Hindlimb muscle (tissue), 1 donor: Measurements from ENCODE around the gene HPS1. TPM values are rescaled to one million over a fixed set of nuclear protein-coding genes. Genes with fewer than 3 reads are reported as not detected.

Experiments
- DNase-seq: peaks from one replicate; pipeline ENCODE4 v3.0.0-alpha.2; 2013
- polyA plus RNA-seq: library from polyadenylated mRNA; unstranded; fragments of 120-200 nt; gene quantifications from one replicate; pipeline ENCODE4 v1.2.1, GENCODE V29; 2013; ENCODE audit not compliant: insufficient read length

The HPS1 gene
- 17.8 TPM for polyA plus RNA-seq

DNA sequence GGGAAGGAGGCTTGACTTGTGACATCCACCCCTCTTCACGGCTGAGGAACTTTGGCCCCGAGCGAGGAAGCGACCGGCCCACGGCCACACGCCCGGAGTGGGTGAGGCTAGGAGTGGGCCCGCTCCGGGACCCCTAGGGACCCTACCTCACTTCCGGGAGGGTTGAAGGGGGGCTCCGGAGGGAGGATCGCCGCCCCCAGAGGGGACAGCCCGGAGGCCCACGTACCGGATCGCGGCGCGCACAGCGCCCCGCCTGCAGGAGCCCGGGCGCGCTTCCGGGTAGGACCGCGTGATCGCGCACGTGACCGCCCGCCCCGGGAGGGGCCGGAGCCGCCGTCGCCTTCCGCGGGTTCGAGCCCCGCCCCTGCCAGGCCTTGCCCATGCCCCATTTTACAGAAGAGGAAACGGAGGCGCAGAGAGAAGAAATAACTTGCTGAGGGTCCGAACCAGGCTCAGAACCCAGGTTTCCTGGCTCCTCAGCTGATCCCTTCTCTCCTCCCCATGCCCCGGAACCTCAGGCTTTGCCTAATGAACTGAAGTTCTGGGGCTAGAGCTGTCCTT lies at the start of gene HPS1:
TSS of gene HPS1 (minus strand) at position 275 of the 561 bp plus-strand sequence. CDS start 3,695 bp downstream, outside the sequence.
- peak; percentile 83 for DNase-seq

DNA sequence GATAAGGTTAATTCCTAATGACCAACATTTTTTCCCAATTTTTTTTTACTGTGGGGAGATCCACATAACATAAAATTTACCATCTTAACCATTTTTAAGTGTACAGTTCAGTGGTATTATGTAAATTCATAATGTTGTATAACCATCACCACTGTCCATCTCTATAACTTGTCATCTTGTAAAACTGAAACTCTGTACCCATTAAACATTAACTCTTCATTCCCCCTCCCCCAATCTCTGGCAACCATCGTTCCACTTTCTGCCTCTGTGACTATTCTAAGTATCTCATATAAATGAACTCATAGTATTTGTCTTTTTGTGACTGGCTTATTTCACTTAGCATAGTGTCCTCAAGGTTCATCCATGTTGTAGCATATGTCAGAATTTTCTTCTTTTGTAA lies 46.0 kb upstream of the HPS1 start:
- no peak for DNase-seq

DNA sequence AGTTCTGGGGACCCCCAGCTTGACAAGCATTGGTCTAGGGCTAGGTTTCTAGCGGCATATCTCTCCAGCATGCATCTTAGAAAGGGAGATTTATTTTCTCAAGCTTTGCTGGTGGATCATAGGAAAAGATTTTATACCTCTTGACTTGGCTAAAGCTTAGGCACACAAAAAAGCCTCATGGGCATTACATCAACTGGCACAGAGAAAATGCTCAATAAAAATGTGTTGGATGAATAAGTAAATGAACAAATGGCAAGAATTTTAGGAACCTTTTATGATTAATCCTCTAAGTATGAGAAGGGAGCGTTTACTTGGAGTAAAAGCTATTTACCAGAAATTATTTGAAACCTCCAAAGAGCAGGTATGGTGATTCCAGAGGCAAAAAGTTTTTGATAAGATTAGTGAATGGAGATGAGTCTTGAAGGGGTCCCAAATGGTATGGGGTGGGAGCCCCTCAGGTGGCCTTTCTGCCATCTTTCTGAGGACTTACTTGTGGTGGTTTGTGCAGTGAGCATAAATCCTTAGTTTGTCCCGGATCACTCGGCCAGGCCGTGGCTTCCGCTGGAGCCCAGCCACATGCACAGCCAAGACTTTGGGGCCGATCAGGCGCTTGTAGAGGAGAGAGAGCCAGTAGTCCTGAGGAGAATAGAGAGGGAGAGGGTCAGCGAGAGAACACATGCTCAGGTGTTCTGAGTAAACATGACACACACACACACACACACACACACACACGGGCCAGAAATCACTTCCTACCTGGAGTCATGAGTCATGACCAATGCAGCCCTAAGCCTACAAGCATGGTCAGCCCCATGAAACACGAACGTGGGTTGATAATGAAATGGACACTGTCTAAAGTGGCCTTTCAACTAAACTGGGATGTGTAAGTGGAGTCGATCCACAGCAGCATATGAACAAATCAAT lies 43.1 kb upstream of the HPS1 start:
- no peak for DNase-seq

DNA sequence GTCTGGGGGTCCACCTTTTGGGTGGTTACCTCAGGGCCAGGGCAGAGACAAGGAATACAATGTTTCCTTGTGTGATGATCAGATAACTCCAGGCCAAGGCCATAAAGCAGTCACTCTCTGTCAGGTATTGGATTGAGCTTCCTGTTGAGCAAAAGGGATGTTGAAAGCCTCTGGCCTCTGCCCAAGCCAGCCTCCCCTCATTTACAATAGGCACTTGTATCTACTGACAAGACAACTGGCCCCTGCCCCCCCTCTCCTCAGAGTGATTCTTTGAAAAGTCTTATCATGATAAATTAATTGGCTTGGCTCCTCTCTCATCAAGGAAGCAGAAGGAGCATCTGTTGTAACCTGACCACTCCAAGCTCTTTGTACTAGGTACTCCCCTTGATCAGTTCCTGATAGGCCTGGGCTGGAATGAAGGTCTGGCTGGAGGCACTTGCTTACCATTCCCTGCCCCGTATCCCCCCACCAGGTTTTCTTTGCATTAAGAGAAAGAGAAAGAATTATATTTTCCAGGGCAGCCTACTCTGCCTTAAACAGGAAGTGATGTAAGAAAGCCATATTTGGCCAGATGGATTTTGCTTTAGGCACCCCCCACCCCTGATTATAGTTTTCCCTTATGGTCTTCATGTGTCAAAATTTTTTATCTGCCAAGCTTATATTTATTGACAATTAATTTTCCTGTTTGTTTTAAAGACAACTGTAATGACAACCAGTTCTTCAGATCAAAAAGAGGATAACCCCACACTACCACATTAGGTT lies 42.1 kb upstream of the HPS1 start:
- no peak for DNase-seq

DNA sequence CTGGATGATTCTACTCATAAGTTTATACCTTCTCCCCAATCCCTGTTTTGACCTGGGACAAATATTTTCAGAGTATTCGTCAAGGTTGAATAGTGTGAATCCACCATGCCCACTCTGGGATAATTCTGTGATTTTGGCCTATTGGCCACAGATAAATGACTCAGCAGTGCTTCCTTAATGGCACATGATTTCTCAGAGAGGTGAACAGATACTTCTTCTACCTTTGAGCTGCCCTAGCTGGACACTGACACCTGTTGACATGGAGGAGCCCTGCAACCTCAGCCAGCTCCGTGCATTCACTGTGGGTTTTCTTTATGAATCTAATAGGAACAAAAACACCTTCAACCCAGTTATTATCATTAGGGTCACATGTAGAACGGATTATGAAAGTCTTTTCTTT lies 40.9 kb upstream of the HPS1 start:
- no peak for DNase-seq

DNA sequence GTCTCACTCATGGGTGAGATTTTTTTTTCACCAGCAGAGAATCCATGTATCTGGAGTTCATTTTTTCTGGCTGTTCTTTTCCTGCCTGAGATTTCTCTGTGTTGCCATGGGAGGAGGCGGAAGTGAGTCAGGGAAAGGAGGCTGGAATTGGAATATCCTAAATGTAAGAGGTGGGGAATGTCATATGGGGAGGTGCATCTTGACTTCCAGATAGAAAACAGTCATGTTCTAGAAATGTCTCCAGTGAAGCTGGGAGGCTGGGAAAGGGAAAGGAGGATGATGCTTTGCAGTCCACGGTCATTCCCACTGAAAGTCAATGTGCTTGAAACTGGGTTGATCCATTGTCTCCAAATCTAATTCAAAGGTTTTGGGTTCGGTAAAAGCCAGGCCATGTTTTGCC lies 39.7 kb upstream of the HPS1 start:
- DNase-seq: no peak

DNA sequence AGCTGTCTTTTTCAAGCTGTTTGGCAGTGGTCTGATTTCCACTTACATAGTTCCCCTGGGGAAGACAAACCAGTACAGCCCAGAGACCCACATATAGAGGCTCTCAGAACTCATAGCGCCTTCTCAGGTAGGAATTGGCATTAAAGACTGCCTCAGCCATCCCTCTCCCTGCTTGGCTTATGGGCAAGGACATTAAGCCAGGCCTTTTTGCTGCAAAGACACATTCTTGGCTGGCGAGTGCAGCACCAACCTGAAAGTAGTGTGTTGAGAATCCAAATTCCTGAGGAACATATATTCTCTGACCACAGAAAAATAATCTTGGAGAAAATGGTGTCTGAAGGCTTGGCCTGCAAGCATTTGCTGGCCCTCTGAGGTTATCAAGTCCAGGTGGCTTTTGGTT lies 39.2 kb upstream of the HPS1 start:
- no peak for DNase-seq

DNA sequence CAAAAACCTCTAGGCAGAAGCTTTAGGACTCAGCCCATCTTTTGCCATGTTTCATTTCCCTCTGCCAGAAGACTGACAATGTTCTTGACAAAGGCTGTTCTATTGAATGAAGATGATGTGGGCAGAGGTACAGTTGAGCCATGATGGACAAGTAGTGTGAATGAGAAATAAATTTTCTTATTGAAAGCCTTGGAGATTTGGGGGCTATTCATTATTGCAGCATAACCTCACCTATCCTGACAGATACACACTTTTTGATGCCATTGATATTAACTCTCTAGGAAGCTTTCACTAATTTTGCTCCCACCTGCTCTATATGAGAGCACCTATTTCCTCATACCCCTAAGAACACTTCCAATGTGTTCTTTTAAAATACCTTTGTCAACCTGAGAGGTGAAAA lies 36.9 kb upstream of the HPS1 start:
- DNase-seq: no peak

DNA sequence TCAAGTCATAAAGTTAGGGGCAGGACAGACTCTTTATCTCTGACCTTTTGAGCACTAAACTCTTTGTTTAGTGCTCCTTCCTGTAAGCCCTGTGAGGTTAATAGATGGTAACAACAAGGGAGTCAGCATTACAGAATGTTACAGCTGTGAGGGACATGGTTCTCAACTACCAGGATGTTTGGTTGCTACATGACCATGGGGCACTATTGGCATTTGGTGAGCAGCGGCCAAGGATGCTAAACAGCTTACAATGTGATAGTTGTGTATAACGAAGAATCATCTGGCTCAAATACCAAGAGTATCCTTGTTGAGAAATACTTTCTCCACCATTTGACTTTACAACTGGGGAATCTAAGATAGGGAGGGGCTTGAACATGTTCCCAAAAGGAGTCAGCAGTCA lies 35.4 kb upstream of the HPS1 start:
- DNase-seq: no peak

DNA sequence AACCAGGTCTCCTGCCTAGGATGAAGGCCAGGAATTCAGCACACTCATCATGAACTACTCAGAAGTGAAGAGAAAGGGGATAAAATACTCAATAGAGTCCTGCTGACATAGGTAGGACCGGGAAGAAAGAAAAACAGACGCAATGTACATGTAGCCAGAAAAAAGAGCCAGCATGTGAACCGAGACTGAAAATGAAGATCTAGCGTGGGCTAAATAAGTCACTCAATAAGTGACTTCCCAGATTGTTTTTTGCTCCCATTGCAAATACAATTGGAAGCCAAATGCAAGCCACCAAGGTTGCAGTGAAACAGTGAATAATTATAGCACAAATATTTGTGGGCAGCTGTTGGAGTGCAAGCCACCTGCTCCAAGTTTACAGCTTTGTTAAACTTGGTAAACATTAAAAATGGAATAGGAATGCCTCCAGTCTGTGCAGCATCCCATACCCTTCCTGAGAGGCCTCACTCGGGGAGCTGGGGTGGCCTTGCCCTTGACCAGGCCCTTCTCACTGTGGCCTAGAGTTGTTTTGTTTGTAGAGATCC lies 34.7 kb upstream of the HPS1 start:
- DNase-seq: no peak

DNA sequence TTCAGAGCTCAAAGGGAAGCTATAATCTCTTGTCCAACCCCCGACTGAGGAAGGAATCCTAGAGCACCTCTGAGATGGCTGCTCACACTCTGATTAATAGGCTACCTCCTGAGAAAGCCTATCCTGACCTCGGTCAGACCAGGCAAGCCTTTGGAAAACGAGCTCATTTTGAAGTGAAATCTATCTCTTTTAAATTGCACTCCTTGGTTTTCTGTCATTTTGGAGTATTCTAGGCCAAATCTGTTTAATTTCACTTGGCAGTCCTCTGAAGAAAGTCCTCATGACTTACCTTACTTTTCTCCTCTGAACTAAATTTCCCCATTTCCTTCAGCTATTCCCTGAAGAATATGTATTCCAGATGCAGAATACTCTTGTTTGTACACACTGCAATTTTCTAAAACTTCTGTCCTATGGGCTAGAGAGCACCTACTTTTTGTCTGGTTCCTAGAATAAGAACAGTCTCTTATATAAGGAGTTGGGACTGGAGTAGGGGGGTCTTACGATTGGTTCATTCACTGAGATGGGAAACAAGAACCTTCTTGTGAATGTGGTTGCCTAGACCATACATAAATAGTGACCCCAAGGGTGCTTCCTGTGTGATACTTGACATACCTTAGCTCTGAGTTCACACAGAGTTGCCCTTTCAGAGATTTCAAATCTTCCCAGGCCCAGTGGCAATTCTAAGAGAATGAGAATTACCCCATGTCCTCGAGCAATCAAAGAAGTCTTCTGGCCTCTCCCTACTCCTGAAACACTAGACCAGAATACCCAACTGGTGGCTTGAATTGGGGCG lies 31.9 kb upstream of the HPS1 start:
- DNase-seq: no peak

DNA sequence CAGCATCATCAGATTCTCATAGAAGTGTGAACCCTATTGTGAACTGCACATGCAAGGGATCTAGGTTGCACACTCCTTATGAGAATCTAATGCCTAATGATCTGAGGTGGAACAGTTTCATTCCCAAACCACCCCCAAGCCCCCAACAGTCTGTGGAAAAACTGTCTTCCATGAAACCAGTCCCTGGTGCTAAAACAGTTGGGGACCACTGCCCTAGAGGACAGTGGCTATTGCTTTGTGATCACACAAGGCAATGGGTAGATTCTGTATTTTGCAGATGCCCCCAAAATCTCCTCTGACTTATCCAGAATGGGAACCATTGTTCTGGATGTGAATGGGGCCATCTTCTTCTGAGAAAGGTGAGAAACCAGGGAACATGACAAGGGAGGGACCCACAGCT lies 31.1 kb upstream of the HPS1 start:
- no peak for DNase-seq

DNA sequence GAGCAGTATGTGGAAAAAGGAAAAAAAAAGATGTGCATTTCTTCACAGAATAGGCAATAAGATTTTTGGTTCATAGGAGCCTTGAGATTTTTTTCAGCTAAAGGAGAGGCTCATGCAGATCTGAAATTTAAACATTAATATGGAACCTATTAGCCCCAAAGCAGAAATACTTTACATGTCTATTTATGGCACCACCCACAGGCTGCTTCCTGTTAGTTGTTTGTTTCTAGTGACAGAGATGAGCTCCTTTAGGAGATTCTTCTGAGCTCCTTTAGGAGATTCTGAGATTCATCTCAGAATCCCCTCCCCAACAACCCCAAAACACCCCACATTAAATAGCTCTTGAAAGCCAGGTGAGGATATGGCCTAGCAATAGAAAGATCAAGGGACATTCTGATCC lies 27.9 kb upstream of the HPS1 start:
- no peak for DNase-seq

DNA sequence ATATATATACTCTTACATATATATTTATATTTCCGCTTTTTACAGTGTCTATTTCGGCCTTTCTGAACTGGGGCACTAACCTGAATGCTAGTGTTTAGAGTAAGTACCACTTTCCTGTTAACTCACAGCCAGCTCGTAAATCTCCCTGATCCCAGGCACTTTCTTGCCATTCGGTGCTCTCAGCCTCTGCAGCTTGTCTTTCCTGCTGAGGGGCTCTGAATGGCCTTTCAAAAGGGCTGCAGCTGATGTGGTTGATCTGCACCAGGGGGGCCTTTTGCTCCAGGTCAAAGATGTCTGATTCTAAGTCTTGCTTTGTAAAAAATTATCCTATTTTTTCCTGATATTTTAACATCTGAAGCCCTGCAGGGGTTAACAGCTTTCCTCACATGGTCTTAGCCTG lies 25.5 kb upstream of the HPS1 start:
- no peak for DNase-seq

DNA sequence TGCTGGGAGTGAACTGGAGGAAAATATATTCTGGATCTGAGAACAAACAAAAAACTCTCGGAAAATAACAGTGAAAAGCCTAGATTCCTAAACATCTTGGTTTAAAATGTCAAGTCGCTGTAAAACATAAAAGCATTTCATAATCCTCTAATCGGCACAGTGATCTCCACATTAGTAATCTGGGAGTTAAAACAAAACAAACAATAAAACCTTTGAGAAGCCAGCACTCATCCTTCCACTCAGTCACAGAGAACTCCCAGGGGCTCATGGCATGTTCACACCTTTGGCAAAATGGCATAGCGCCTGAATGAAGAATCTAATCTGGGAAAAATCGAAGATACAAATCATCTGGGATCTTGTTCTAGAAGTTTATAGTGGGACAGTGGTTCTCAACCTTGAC lies 24.1 kb upstream of the HPS1 start:
- DNase-seq: no peak

DNA sequence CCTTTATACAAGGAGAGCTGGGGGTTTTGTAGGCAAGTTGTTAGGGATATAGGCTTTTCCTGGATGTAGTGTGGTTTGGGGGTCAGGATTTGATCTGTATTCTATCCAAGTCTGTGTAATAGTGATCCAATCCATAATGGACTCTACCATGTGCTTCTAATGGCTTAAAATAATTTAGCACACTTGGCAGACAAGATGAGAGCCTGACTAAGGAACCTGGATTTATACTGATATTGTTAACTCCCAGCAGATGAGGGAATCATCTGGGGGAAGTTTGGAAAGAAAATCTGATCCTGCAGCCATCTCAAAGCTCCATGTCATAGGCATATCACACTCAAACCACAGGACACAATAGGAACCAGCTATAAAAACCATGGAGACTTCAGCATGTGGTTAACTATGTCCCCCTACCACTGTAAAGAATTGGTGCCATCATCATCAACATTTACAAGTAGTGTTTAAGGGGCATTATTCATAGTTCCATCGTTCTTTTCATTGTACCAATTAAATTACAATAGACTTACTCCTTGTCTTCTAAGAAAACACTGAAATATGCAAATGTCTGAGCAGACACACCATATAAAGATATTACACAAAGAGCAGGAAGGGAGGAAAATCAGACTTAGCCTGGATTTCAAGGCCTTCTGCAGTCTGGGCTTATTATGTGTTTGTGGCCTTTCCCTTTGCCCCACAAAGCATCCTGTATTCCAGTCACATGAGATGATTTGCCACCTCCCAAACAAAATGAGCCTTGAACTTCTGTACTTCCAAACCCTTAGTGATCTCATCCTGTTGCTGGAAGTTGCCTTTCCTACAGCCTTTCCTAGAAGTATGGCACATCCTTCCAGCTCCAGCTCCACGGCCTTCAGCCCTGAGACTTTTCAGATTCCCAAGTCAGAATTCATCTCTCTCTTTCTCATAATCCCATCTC lies 22.5 kb upstream of the HPS1 start:
- no peak for DNase-seq

DNA sequence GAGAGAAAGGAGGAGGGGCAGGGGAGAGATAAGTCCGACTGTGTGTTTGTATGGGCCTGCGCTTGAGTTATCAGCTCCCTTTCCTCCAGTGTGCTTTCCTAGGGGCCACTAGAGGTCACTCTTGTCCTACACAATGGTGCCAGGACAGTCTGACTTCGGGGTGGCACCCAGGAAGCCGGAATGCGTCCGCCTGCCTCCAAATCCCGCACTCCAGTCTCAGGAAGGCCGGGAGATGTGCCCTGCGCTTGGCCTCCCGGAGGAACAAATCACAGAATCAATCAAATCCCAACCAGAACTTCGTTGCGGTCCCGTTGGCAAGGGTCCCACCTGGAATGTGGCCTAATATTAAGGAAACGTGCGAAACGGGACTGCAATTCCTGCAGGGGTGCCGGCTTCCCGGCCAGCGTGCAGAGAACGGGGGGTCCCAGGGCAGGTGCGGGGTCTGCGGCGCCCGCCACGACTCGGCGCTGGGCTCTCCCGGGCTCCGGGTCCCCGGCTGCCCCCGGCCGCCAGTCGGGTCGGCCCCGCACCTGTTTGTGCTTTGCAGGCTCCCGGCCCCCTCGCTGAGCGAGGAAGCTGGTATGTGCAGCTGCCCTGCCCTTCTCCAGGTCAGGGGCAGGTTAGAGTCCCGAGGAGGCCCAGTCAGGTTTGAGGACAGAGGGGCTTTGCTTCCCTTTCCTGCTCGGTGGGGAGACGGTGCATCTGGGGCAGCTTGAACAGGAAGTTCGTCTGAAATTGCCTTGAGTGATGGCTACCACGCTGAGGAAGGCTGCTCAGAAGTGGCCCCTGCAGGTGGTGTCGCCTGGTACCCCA lies 21.0 kb upstream of the HPS1 start:
- DNase-seq: peak; percentile 85

DNA sequence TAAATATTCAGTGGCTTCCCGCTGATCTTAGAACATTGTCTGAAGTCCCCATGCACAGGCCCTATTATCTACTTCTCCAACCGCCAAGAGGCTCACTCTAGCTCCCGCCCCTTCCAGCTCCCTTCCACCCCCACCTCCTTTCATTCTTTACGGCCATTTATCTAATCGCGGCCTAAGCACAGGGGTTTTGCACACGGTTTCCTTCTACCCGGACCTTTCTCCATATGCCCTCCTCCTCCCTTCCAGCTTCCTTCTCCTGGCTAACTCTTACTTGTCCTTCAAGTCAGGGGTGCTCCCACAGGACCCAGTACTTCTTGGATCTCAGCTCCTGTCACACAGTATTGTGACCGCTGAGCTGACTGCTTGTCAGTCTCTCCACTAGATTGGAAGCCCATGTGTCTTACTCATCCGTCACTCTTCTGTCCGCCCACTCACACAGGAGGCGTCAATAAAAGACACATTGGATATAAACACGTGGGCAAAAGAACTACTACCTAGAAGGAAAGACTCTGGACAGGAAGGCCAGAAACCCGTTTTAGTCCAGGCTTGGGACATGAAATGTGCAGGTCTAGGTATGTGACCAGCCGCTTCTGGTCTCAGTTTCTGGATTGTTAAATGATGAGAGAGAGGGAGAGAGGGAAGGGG lies 20.2 kb upstream of the HPS1 start:
- no peak for DNase-seq

DNA sequence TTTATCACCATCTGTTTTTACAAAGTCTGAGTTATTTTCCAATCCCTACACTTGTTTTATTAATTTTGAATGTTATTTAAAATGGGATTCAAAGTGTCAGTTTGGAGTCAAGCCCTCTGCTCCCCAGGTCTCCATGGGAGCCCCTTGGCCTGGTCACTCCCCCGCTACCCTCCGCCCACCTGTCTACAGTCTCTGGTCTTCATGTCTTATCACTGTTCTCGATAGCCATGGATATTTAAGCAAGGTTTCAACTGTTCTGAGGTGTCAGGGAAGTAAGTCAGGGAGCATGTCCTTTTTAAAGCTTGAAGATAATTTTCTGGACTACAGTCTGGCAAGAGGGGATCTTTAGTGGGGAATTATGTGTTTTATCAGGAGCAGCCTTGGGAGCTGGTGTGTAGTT lies 19.1 kb upstream of the HPS1 start:
- DNase-seq: no peak
